AG04450 (cell line): Measurements from ENCODE around the gene HOXA11. TPM values are rescaled to one million over a fixed set of nuclear protein-coding genes. Genes with fewer than 3 reads are reported as not detected.
A peak's percentile ranks its signal among the peaks of the same experiment; 100 is the strongest.

ENCODE experiments used
- CTCF ChIA-PET: fragments of 300-600, 350-600 bp; formaldehyde crosslinking; extraction: SDS; loops from one replicate; lab custom pipeline; 2022; ENCODE audit warnings: antibody characterized with exemption, inconsistent platforms; lab: Charles Lee
- POLR2A ChIA-PET: fragments of 350-600 bp; formaldehyde crosslinking; extraction: SDS; loops from one replicate; lab custom pipeline; 2021; ENCODE audit warnings: antibody characterized with exemption, inconsistent platforms; lab: Yijun Ruan, JAX
- DNase-seq: peaks from one replicate; pipeline ENCODE4 v3.0.0-alpha.2; 2011; ENCODE audit warnings: low read depth, low spot score
- H3K27ac ChIP-seq: one replicate; pipeline ENCODE4 v1.5.1; 2012; ENCODE audit warnings: low read depth, low read length, control low read depth
- H3K27me3 ChIP-seq: one replicate; pipeline ENCODE4 v1.6.0; 2012; ENCODE audit warnings: low read length; ENCODE audit not compliant: control insufficient read depth, insufficient read depth
- H3K4me3 ChIP-seq: 2 replicates; pipeline ENCODE4 v1.5.1; 2011; ENCODE audit warnings: mild to moderate bottlenecking, low read depth, low read length, control low read depth
- H3K9me3 ChIP-seq: 2 replicates; pipeline ENCODE4 v1.5.1; 2012; ENCODE audit warnings: low read length; ENCODE audit not compliant: control insufficient read depth, insufficient read depth
- polyA plus RNA-seq: library from polyadenylated mRNA; depleted of rRNA; stranded (reverse); fragments of >200 nt; gene quantifications from 2 replicates; pipeline ENCODE4 v1.2.3, GENCODE V29; 2011
- TF ChIP-seq, protein P1 (sequence below): IDR thresholded peaks from 2 replicates; pipeline ENCODE4 v1.5.1; 2011; ENCODE audit warnings: low read depth, low read length, control low read depth, inconsistent platforms

HOXA11 gene
- polyA plus RNA-seq, 1 experiment: 0.04 TPM

DNA sequence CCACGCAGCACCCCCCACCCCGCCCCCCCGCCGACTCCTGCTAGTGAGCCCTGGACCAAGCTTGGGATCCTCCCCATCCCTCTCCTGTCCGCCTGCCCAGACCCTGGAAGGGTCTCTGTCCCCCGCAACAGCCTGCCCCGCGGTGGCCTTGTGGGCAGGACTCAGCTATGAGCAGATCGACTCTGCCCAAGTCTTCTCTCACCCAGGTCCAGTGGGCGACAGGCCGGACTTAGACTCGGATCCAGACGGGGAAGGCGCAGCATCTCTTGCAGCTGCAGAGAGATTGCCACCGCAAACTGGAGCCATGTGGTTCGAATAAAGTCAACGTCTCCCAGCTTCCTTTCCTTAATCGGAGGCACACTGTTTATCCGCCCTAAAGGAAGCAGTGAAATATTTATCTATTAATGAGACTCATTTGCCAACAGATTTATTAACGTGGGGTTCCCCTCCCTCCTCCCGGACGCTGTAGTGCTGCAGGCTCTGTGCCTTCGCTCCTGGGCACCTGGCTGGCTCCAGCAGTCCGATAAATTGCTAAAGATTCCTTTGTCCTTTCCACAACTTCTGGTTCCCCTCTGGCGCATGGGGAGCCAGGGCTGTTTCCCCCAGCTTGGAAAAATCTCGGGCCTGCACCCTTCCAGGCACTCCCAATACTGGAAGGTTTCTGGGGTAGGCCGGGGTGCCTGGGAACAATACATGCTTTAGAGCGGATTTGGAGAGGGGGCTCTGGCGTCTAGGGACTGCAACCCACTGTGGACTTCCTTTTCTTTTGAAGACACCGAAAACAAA, 27.9 kb downstream of the HOXA11 start:
- Histone ChIP-seq H3K9me3 (peaks cover 16% of the 10 kb centered on the region; the same call in 1 of the 2 replicates), H3K27me3 (peaks cover 10% of the 10 kb centered on the region), H3K4me3 (peak overlapping the region; percentile 68; the same call in 1 of the 2 replicates), H3K27ac (no peak overlapping the region)
- DNase-seq: no peak
- ChIA-PET CTCF (interaction anchor here (0.6 to 1.9 kb wide), 12 partner anchors 9 to 1303 kb away, joined by 3 to 13 read pairs (median 5); partner anchors contain the start of gene HOXA5), POLR2A (interaction anchor here (1.0 kb wide), 1 partner anchor 11 kb away, joined by 3 read pairs; no protein-coding TSS in a partner anchor)
- TF ChIP-seq, protein P1, sequence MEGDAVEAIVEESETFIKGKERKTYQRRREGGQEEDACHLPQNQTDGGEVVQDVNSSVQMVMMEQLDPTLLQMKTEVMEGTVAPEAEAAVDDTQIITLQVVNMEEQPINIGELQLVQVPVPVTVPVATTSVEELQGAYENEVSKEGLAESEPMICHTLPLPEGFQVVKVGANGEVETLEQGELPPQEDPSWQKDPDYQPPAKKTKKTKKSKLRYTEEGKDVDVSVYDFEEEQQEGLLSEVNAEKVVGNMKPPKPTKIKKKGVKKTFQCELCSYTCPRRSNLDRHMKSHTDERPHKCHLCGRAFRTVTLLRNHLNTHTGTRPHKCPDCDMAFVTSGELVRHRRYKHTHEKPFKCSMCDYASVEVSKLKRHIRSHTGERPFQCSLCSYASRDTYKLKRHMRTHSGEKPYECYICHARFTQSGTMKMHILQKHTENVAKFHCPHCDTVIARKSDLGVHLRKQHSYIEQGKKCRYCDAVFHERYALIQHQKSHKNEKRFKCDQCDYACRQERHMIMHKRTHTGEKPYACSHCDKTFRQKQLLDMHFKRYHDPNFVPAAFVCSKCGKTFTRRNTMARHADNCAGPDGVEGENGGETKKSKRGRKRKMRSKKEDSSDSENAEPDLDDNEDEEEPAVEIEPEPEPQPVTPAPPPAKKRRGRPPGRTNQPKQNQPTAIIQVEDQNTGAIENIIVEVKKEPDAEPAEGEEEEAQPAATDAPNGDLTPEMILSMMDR: no peak

DNA sequence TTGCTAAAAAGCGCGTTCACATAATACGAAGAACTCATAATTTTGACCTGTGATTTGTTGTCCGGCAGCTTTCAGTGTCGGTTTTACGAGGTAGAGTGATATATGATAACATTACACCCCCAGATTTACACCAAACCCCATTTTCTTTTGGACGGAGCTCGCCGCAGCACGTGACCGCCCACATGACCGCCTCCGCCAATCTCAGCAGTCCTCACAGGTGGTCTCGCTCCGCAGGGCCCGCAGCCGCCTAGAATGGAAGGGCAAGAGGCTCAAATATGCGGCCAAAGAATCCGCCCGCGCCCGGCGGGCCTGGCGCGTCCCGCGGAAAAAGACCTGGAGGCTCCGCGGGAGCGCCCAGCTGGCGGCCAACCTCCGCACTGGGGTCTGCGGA, 28.5 kb downstream of the HOXA11 start, which contains the start of gene HOXA7:
TSS of gene HOXA7 (minus strand) at position 168 of the 391 bp plus-strand sequence. CDS start at position 38, 130 bp downstream.
- peaks cover 16% of the 10 kb centered on the region; the same call in 1 of the 2 replicates for H3K9me3 ChIP-seq
- no peak for DNase-seq
- H3K4me3 ChIP-seq: peak within 1 kb of the TSS; percentile 68
- POLR2A ChIA-PET: interaction anchor here (0.6 to 1.0 kb wide), 2 partner anchors 11 to 956 kb away, joined by 3 read pairs; no protein-coding TSS in a partner anchor
- CTCF ChIA-PET: interaction anchor here (0.7 to 1.9 kb wide), 9 partner anchors 8 to 1302 kb away, joined by 3 to 13 read pairs (median 5); partner anchors contain the start of gene HOXA5
- H3K27ac ChIP-seq: peak within 1 kb of the TSS; percentile 21
- peaks cover 10% of the 10 kb centered on the region for H3K27me3 ChIP-seq
- TF ChIP-seq, protein P1: no peak

DNA sequence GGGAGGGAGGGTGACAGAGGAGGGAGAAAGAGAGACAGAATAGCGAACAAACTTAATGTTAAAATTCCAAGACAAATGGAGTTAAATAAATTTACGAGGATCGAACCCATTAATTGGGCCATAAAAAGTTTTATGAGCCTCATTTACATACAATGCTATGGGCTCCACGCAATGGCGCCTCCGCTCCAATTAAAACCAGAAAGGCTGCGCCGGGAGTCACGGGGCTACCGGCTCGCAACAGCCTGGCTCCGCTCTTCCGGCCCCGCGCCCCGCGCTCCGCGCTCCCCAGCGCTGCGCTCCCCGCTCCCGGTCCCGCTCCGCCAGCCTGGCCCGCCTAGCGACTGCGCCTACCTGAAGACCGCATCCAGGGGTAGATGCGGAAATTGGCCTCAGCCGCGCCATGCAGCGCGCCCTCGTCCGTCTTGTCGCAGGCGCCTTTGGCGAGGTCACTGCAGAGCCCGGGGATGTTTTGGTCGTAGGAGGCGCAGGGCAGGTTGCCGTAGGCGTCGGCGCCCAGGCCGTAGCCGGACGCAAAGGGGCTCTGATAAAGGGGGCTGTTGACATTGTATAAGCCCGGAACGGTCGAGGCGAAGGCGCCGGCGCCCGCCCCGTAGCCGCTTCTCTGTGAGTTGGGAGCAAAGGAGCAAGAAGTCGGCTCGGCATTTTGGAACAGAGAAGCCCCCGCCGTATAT, 29.1 kb downstream of the HOXA11 start:
- no peak for DNase-seq
- H3K27me3 ChIP-seq: peaks cover 10% of the 10 kb centered on the region
- POLR2A ChIA-PET: interaction anchor here (0.6 kb wide), 1 partner anchor 956 kb away, joined by 3 read pairs; no protein-coding TSS in a partner anchor
- TF ChIP-seq, protein P1: no peak
- peak overlapping the region; percentile 21 for H3K27ac ChIP-seq
- peak overlapping the region; percentile 68 for H3K4me3 ChIP-seq
- H3K9me3 ChIP-seq: peaks cover 16% of the 10 kb centered on the region; the same call in 1 of the 2 replicates
- CTCF ChIA-PET: interaction anchor here (0.9 to 1.9 kb wide), 7 partner anchors 11 to 786 kb away, joined by 4 to 13 read pairs (median 6); partner anchors contain the start of gene HOXA5

DNA sequence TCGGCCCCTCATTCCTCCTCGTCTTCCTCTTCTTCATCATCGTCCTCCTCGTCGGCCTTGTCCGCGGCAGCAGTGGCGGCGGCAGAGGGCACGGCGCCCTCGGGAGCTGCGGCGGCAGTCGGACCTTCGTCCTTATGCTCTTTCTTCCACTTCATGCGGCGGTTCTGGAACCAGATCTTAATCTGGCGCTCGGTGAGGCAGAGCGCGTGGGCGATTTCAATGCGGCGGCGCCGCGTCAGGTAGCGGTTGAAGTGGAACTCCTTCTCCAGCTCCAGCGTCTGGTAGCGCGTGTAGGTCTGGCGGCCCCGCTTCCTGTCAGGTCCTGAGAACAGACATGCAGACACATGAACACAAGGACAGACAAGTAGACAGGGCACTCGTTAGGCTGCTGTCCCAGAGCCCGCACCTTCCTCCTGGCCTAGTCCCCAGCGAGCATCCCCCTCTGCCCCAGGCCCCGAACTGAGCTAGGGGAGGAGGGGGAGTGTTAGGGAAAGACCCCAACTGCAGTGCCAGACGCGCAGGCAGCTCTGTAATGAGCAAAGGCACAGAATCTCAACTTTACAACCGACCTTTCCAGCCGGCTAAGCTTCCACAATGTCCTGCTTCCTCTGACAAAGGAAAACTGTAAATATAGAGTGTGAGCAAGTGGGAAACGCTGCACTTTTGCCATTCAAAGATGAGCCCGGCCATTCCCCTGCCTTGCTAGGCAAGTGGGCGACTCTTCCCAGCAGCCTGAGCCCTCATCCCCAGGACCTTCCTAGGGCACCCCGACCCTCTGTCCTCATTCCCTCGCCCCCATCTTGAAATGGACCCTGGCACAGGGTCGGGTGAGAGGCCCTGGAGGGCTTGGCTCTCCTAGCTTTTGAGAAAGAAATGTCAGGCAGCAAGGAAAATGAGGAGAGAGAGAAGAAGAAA, 29.9 kb downstream of the HOXA11 start:
- H3K9me3 ChIP-seq: peaks cover 15% of the 10 kb centered on the region; the same call in 1 of the 2 replicates
- H3K27ac ChIP-seq: no peak overlapping the region
- POLR2A ChIA-PET: no interaction called here
- no peak for DNase-seq
- CTCF ChIA-PET: interaction anchor here (0.9 to 1.6 kb wide), 3 partner anchors 10 to 301 kb away, joined by 4 to 6 read pairs (median 5); no protein-coding TSS in a partner anchor
- H3K27me3 ChIP-seq: peaks cover 10% of the 10 kb centered on the region
- H3K4me3 ChIP-seq: peak overlapping the region; percentile 68
- TF ChIP-seq, protein P1: no peak
